Small intestine (tissue), 7 donors: ENCODE measurements around the gene TESMIN. TPM values are rescaled to one million over a fixed set of nuclear protein-coding genes. Genes with fewer than 3 reads are reported as not detected.

ENCODE experiments used
- DNase-seq, 2 donors: peaks; one replicate each; pipeline versions ENCODE4 v3.0.0 to v3.0.0-alpha.2; 2013
- FAIRE-seq: peaks from 2 replicates; lab custom pipeline; 2012; peaks lifted over from hg19 to GRCh38; lab: Jason Lieb, UNC
- H3K27ac ChIP-seq, 3 donors: one replicate each; pipeline ENCODE4 v1.5.1; 2013; ENCODE audit warnings: low read length in 2 of 3, mild to moderate bottlenecking in 2 of 3, control low read depth in 1 of 3, inconsistent platforms in 1 of 3, low read depth in 1 of 3, moderate library complexity in 1 of 3
- H3K27me3 ChIP-seq, 3 donors: one replicate each; pipeline ENCODE4 v1.6.1; 2013; ENCODE audit warnings: low read length in 3 of 3, inconsistent platforms in 1 of 3; ENCODE audit not compliant: control insufficient read depth in 3 of 3, insufficient read depth in 3 of 3
- H3K36me3 ChIP-seq, 3 donors: one replicate each; pipeline ENCODE4 v1.6.1; 2013; ENCODE audit warnings: low read length in 3 of 3, inconsistent platforms in 1 of 3, low read depth in 1 of 3, mild to moderate bottlenecking in 1 of 3, moderate library complexity in 1 of 3; ENCODE audit not compliant: control insufficient read depth in 3 of 3, insufficient read depth in 2 of 3
- H3K4me1 ChIP-seq, 3 donors: one replicate each; pipeline ENCODE4 v1.6.1; 2013; ENCODE audit warnings: low read length in 2 of 3, inconsistent platforms in 1 of 3, low read depth in 1 of 3, mild to moderate bottlenecking in 1 of 3, moderate library complexity in 1 of 3; ENCODE audit not compliant: control insufficient read depth in 3 of 3, insufficient read depth in 2 of 3
- H3K4me3 ChIP-seq, 3 donors: one replicate each; pipeline ENCODE4 v1.5.1; 2013; ENCODE audit warnings: low read length in 3 of 3, control low read depth in 1 of 3, inconsistent platforms in 1 of 3, low read depth in 1 of 3, mild to moderate bottlenecking in 1 of 3, moderate library complexity in 1 of 3
- H3K9me3 ChIP-seq, 2 donors: one replicate each; pipeline ENCODE4 v1.6.1; 2013; ENCODE audit warnings: low read depth in 1 of 2, low read length in 1 of 2; ENCODE audit not compliant: control insufficient read depth in 2 of 2, insufficient read depth in 1 of 2
- WGBS, 3 donors: extraction: QIAGEN DNeasy Blood & Tissue Kit; methylation state at CpG; one replicate each; pipeline ENCODE4 v1.1.7; 2013; 5-methylcytosine and 5-hydroxymethylcytosine counted together
- polyA plus RNA-seq, 4 donors: library from polyadenylated mRNA; stranded (reverse) in 3 of 4; unstranded in 1 of 4; fragments of 200-250 nt in 3 of 4; fragments of 120-200 nt in 1 of 4; gene quantifications; one replicate each; pipeline versions ENCODE4 v1.2.1 to v1.2.3, GENCODE V29; 2013
- donor health status: healthy with polysubstance abuse.
- donor health status: control.
- donor health status: control.
- donor health status: Bipolar disorder and iron deficiency.
- donor health status: healthy.

The TESMIN gene
- polyA plus RNA-seq, 4 donors: 1.1 to 8.8 (median 4.4) TPM

DNA sequence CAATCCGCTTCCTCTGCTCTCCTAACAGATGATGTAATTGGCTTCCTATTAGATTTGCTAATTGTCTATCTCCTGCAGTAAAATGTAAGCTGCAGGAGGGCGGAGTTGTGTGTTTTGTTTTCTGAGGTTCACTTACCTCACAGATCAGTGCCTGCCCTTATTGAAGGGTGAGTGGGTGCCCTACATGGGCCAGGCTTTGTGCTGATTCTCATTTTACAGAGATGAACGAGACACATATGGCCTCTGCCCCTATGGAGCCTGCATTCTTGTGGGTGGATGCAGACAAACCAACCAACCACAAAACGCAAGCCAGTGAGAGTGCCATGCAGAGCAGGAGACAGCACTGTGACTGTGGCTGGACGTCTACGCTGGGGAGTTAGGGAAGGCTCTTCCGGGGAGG lies 9.9 kb downstream of the TESMIN start:
- H3K27me3 ChIP-seq: no peaks in the 10 kb centered on the region
- no peak overlapping the region for H3K4me3 ChIP-seq
- peaks cover 0 to 30% (median 0%) of the 10 kb centered on the region in 3 donors for H3K36me3 ChIP-seq
- H3K4me1 ChIP-seq: no peaks in the 10 kb centered on the region
- H3K27ac ChIP-seq: no peak overlapping the region
- DNase-seq: no peak
- WGBS, 3 donors: 86 to 89% (median 87%) methylated on average over 7 of the region's 7 CpGs
- no peaks in the 10 kb centered on the region for H3K9me3 ChIP-seq
- FAIRE-seq: no peak

DNA sequence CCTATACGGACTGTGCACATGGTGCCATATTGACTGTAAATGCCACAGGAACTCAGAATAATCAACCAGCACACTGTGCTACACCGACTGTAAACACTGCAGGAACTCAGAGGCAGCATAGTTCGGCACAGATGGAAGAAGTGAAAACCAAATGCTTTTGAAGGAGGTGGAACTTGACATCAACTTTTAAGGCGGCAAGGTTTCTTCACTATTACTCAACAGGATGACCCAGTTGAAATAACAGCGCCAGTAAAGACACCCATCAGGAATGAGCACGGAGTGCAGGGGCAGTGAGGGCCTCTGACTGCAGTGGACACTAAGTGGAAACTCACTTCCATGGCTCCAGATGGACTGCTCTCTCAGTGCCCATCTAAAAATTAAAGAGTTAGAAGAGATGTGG lies 15.7 kb downstream of the TESMIN start:
- no peak overlapping the region for H3K4me3 ChIP-seq
- DNase-seq (no peak), FAIRE-seq (no peak)
- no peaks in the 10 kb centered on the region for H3K27me3 ChIP-seq
- H3K4me1 ChIP-seq: no peaks in the 10 kb centered on the region
- 86 to 91% (median 90%) methylated on average over 6 of the region's 6 CpGs for WGBS, 3 donors
- H3K27ac ChIP-seq: no peak overlapping the region
- peaks cover 0 to 9% (median 0%) of the 10 kb centered on the region in 3 donors for H3K36me3 ChIP-seq
- H3K9me3 ChIP-seq: no peaks in the 10 kb centered on the region

DNA sequence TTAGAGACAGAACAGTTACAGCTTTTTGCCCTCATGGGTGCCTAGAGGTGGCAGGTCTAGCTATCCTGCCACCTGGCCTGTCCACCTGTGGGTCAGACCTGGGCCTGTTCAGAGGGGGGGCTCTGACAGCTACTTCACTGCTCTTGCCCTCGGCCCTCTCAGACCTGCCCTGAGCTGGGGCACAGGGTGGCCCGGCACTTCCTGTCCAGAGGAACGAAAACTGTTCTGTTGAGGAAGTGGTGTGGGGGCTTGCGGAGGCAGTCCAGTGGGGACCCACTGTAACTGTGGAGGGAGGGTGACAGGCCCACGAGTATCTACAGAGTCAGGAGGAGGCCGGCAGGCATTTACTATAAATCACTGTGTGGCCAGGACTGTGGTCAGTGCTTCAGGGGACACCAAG lies 16.2 kb downstream of the TESMIN start:
- Histone ChIP-seq H3K9me3 (no peaks in the 10 kb centered on the region), H3K4me1 (no peaks in the 10 kb centered on the region), H3K36me3 (peaks cover 0 to 9% (median 0%) of the 10 kb centered on the region in 3 donors), H3K27me3 (no peaks in the 10 kb centered on the region), H3K4me3 (no peak overlapping the region), H3K27ac (no peak overlapping the region)
- FAIRE-seq: no peak
- no peak for DNase-seq
- 73 to 89% (median 78%) methylated on average over 6 of the region's 6 CpGs for WGBS, 3 donors

DNA sequence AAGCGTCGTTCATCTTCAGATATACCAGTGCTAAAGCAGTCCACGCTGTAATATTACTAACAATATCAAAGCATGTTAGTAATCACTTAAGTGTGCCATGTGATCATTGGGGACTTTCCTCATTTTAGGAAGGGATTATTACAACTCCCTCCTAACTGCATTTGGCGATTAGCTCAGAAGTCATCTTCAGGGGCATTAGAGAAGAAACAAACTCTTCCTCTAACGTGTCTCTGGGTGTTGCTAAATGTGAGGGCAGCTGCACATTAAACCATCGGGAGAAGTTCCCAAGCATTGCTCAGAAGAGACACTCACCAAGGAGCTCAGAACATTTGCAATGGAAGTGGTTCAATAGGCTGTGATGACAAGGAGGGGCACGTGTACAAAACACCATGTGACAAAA lies 17.2 kb downstream of the TESMIN start:
- Histone ChIP-seq H3K27ac (no peak overlapping the region), H3K4me1 (no peaks in the 10 kb centered on the region), H3K36me3 (peaks cover 0 to 9% (median 0%) of the 10 kb centered on the region in 3 donors), H3K9me3 (no peaks in the 10 kb centered on the region), H3K27me3 (no peaks in the 10 kb centered on the region), H3K4me3 (no peak overlapping the region)
- DNase-seq: no peak
- 87 to 97% (median 91%) methylated on average over 7 of the region's 7 CpGs for WGBS, 3 donors
- no peak for FAIRE-seq

DNA sequence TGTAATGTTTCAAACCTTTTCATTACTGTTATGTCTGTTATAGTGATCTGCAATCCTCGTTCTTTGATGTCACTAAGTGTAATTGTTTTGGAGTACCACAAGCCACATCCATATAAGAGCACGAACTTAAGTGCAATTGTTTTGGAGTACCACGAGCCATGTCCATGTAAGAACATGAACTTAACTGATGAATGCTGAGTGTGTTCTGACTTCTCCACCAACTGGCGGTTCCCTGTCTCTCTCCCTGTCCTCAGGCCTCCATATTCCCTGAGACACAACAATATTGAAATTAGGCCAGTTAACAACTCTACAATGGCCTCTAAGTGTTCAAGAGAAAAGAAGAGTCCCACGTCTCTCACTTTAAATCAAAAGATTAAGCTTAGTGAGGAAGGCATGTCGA lies 23.5 kb downstream of the TESMIN start:
- DNase-seq: no peak
- Histone ChIP-seq H3K9me3 (no peaks in the 10 kb centered on the region), H3K4me1 (no peaks in the 10 kb centered on the region), H3K27ac (no peak overlapping the region), H3K27me3 (no peaks in the 10 kb centered on the region), H3K36me3 (no peaks in the 10 kb centered on the region), H3K4me3 (no peak overlapping the region)
- WGBS, 3 donors: 86 to 89% (median 89%) methylated on average over 6 of the region's 6 CpGs
- no peak for FAIRE-seq

DNA sequence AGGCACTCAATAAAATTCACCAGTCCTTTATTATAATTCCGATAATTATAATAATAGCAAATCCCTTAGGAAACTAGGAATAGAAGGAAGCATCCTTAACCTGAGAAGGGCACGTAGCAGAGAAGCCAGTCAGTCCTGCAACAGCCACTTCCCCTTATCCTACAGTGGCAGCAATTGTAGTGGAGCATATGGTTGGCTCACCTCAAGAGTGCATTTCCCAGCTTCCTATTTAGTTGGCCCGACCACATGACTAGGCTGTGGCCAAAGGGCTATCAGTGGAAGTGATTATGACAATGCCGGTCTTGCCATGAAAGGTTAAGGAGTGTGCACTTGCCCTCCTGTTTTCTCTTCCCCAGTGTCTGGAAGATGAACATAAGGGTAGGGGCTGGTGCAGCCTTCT lies 27.0 kb downstream of the TESMIN start:
- H3K9me3 ChIP-seq: peaks cover 0 to 9% of the 10 kb centered on the region in 2 donors
- no peaks in the 10 kb centered on the region for H3K36me3 ChIP-seq
- DNase-seq (no peak), FAIRE-seq (no peak)
- no peak overlapping the region for H3K27ac ChIP-seq
- WGBS, 3 donors: 76 to 85% (median 81%) methylated on average over 4 of the region's 4 CpGs
- H3K4me1 ChIP-seq: no peaks in the 10 kb centered on the region
- H3K4me3 ChIP-seq: no peak overlapping the region
- no peaks in the 10 kb centered on the region for H3K27me3 ChIP-seq

DNA sequence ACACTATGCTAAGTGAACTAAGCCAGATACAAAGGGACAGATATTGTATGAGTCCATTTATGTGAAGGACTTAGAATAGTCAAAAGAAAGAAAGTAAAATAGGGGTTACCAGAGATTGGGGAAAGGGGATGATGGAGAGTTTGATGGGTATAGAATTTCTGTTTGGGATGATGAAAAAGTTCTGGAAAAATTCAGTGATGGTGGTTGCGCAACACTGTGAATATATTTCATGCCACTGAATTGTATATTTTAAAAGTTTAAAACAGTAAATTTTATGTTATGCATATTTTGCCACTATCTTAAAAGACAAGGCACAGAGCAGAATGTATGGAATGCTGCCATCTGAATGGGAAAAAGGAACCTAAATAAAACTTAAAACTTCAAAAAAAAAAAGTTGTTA lies 29.2 kb downstream of the TESMIN start:
- no peak for DNase-seq
- WGBS, 3 donors: 91 to 97% (median 94%) methylated on average over 1 of the region's 1 CpG
- FAIRE-seq: no peak
- H3K27ac ChIP-seq: no peak overlapping the region
- peaks cover 0 to 9% of the 10 kb centered on the region in 2 donors for H3K9me3 ChIP-seq
- H3K36me3 ChIP-seq: no peaks in the 10 kb centered on the region
- H3K4me1 ChIP-seq: no peaks in the 10 kb centered on the region
- peaks cover 0 to 3% (median 0%) of the 10 kb centered on the region in 3 donors for H3K27me3 ChIP-seq
- no peak overlapping the region for H3K4me3 ChIP-seq

DNA sequence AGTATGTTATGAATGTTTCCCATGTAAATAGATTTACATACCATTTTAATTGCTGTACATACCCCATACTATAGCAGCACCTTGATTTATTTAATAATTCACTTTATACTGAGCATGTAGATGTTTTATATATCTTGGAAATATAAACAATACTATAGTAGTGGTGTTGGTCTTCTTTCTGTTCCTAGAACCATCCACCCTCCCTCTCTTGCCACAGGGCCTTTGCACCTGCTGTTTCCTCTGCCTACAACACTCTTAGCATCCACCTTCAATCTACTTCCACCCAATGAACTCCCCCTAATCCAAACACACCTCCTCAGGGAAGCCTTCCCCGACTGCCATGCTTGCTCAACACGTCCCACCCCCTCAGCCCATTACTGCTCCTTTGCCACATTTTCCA lies 30.2 kb downstream of the TESMIN start:
- 87 to 98% (median 98%) methylated on average over 2 of the region's 2 CpGs for WGBS, 3 donors
- H3K9me3 ChIP-seq: peaks cover 0 to 9% of the 10 kb centered on the region in 2 donors
- H3K27ac ChIP-seq: no peak overlapping the region
- no peak overlapping the region for H3K4me3 ChIP-seq
- H3K27me3 ChIP-seq: peaks cover 0 to 3% (median 0%) of the 10 kb centered on the region in 3 donors
- peaks cover 0 to 5% (median 0%) of the 10 kb centered on the region in 3 donors for H3K36me3 ChIP-seq
- H3K4me1 ChIP-seq: no peaks in the 10 kb centered on the region
- DNase-seq (no peak), FAIRE-seq (no peak)

DNA sequence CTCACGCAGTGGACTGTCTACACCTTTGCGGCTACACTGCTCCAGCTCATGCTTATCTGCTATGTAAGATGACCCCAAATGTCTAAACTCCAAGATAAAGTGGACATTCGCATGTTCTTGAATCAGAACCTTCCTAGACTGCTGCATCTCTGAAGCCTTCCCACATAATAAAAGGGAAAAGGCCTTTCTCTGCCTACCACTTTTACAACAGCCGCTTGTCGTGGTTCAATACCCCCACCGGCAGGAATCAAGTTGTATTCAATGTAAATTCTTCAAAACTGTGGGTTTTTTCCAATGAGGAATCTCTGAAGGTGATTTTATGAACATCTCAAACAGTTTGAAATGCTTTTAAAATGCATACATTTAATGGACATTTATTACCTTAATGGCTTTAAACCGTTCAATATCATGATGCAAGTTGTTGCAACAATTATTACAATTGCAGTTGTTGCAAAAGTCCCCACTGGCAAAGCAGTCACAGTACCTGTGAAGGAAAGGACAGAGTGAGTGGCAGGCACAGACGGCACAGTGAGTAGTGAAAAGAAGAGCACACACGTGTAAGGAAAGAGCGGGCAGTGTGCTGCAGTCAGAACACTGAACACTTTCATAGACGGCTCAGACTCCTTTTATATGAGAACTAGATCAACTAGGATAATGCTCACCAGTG lies 35.7 kb downstream of the TESMIN start:
- H3K4me3 ChIP-seq: no peak overlapping the region
- H3K4me1 ChIP-seq: no peaks in the 10 kb centered on the region
- H3K36me3 ChIP-seq: peaks cover 0 to 5% (median 0%) of the 10 kb centered on the region in 3 donors
- 89 to 95% (median 93%) methylated on average over 11 of the region's 11 CpGs for WGBS, 3 donors
- FAIRE-seq: no peak
- H3K27ac ChIP-seq: no peak overlapping the region
- DNase-seq: no peak
- peaks cover 0 to 6% of the 10 kb centered on the region in 2 donors for H3K9me3 ChIP-seq
- peaks cover 0 to 3% (median 0%) of the 10 kb centered on the region in 3 donors for H3K27me3 ChIP-seq
